G401 (cell line): ENCODE measurements around the gene PGBD4. TPM values are rescaled to one million over a fixed set of nuclear protein-coding genes. Genes with fewer than 3 reads are reported as not detected.
"Not testable (repeated sequence)": the region's sequence is repeated elsewhere in the genome, so short reads cannot be mapped to it uniquely, and the experiment has no call there.

ENCODE experiments used
- DNase-seq: peaks from one replicate; pipeline ENCODE4 v3.0.0-alpha.2; 2015; ENCODE audit warnings: low spot score
- in situ Hi-C: cut with HindIII; loops from 2 replicates; pipeline ENCODE4 v1.10.0; 2016; ENCODE audit warnings: low sequenced_read_pairs, mixed read lengths
- total RNA-seq: library from RNA; depleted of rRNA; stranded (reverse); fragments of >200 nt; shearing (Covaris generic); gene quantifications from 2 replicates; pipeline ENCODE4 v1.2.3, GENCODE V29; 2014

PGBD4 gene
- total RNA-seq, 1 experiment from 2014 or later: 1.1 TPM

GRCh38 chr15:34109797-34110663 is 8.1 kb downstream of the PGBD4 start:
- in situ Hi-C loops: no loop called here
- peak; percentile 18 for DNase-seq

GRCh38 chr15:34111488-34111887 is 9.6 kb downstream of the PGBD4 start:
- in situ Hi-C loops: no loop called here
- no peak for DNase-seq

- in situ Hi-C loops: no loop called here
- no peak for DNase-seq
Measured at GRCh38 chr15:34114215-34114614, 12.3 kb downstream of the PGBD4 start.

- DNase-seq: no peak
- in situ Hi-C loops: no loop called here
Measured at GRCh38 chr15:34114739-34115138, 12.9 kb downstream of the PGBD4 start.

GRCh38 chr15:34116620-34117019 is 14.7 kb downstream of the PGBD4 start:
- no peak for DNase-seq
- in situ Hi-C loops: no loop called here

GRCh38 chr15:34119291-34119690 is 17.4 kb downstream of the PGBD4 start:
- in situ Hi-C loops: no loop called here

GRCh38 chr15:34120420-34120819 is 18.5 kb downstream of the PGBD4 start:
- DNase-seq: not testable (repeated sequence)
- in situ Hi-C loops: loop anchor here (5.0 kb wide), 1 partner anchor 93 kb away; no protein-coding TSS in a partner anchor

More at GRCh38 chr15:34119291-34119690, 17.4 kb downstream of the PGBD4 start:
- no peak for DNase-seq

GRCh38 chr15:34121786-34122185 is 19.9 kb downstream of the PGBD4 start:
- not testable (repeated sequence) for DNase-seq
- in situ Hi-C loops: loop anchor here (5.0 kb wide), 1 partner anchor 94 kb away; no protein-coding TSS in a partner anchor

GRCh38 chr15:34122771-34123183 is 20.9 kb downstream of the PGBD4 start:
- no peak for DNase-seq
- in situ Hi-C loops: loop anchor here (5.0 kb wide), 1 partner anchor 95 kb away; no protein-coding TSS in a partner anchor

GRCh38 chr15:34124651-34125050 is 22.8 kb downstream of the PGBD4 start:
- no peak for DNase-seq
- in situ Hi-C loops: loop anchor here (5.0 kb wide), 1 partner anchor 97 kb away; no protein-coding TSS in a partner anchor

GRCh38 chr15:34125945-34126344 is 24.1 kb downstream of the PGBD4 start:
- DNase-seq: no peak
- in situ Hi-C loops: no loop called here

GRCh38 chr15:34126522-34126921 is 24.6 kb downstream of the PGBD4 start:
- in situ Hi-C loops: no loop called here
- DNase-seq: no peak

GRCh38 chr15:34128898-34129297 is 27.0 kb downstream of the PGBD4 start:
- in situ Hi-C loops: no loop called here
- DNase-seq: no peak

- no peak for DNase-seq
- in situ Hi-C loops: no loop called here
Measured at GRCh38 chr15:34132881-34133280, 31.0 kb downstream of the PGBD4 start.

GRCh38 chr15:34133511-34133910 is 31.6 kb downstream of the PGBD4 start:
- in situ Hi-C loops: no loop called here
- DNase-seq: no peak

- in situ Hi-C loops: no loop called here
- DNase-seq: no peak
Measured at GRCh38 chr15:34147371-34148140, 45.7 kb downstream of the PGBD4 start.

GRCh38 chr15:34154725-34155204 is 52.9 kb downstream of the PGBD4 start:
- in situ Hi-C loops: no loop called here
- no peak for DNase-seq

- in situ Hi-C loops: no loop called here
- DNase-seq: no peak
Measured at GRCh38 chr15:34155859-34156258, 54.0 kb downstream of the PGBD4 start.
